NCI-H510A treated with DMSO at 0.1 percent for 48 hours (cell line): ENCODE measurements around the gene CCL15.
"Not testable (repeated sequence)": the region's sequence is repeated elsewhere in the genome, so short reads cannot be mapped to it uniquely, and the experiment has no call there.

Experiments used
- DNase-seq: peaks from one replicate; lab custom pipeline; 2025; lab: John Stamatoyannopoulos, UW

Gene CCL15, protein sequence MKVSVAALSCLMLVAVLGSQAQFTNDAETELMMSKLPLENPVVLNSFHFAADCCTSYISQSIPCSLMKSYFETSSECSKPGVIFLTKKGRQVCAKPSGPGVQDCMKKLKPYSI

DNA sequence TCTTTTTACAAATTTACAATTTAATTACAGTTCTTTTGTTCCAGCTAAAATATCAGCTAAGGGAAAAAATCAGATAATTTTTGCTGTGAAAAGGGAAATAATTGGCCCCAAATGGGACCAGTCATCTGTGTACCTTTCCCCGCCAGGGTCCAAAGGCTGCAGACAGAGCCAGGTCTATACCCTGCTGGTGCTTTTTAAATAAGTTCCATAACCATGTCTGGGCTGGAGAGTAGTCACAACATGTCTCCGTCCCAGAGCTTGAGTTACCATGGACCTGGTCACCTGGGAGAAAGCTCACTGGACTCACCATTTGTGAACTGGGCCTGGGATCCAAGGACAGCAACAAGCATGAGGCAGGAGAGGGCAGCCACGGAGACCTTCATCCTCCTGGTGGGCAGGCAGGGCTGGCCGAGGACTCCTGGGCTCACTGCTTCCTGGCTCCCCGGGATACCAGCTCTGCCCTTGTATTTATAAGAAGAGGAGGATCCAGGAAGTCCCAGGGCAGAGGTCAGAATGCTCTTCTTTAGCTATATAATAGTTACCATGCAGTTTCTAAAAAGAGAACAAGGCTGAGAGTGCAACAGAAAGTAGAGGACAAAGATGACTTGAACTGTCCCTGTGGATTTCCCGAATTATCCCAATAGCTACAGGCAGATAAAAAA is at the start of gene CCL15:
Gene CCL15 (minus strand): TSS at position 444 of the 662 bp plus-strand sequence. CDS start 61 bp downstream, at position 383.
- DNase-seq = no peak

DNA sequence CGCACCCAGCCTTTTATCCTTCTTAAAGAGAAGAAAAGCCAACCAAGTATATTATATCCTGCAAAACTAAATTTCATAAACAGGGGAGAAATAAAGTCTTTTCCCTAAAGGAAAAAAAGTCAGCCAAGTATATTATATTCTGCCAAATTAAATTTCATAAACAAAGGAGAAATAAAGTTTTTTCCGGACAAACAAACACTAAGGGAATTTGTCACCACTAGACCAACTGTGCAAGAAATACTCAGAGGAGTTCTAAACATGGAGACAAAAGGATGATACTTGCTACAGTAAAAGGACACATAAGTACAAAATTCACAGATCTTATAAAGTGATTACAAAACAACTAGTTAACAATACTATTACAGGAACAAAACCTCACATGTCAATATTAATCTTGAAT is 48.3 kb upstream of the CCL15 start:
- no peak for DNase-seq

DNA sequence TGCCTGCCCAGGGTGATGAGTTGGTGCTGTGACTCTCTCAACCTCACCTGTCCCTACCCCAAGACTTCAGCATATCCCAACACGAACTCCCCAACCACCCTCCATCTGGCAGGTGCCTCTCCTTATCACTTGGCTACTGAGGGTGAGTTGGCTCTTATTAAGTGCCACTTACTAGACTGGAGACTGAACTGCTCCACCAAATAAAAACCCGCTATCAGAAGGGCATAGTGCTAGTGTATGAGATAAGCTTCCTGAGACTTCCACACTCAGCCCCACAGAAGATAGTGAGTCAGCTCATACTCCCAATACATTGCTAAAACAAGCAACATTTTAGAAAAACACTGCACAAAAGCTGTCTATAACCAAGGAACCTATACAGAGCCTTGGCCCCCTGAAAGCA is 46.7 kb upstream of the CCL15 start:
- DNase-seq = no peak

DNA sequence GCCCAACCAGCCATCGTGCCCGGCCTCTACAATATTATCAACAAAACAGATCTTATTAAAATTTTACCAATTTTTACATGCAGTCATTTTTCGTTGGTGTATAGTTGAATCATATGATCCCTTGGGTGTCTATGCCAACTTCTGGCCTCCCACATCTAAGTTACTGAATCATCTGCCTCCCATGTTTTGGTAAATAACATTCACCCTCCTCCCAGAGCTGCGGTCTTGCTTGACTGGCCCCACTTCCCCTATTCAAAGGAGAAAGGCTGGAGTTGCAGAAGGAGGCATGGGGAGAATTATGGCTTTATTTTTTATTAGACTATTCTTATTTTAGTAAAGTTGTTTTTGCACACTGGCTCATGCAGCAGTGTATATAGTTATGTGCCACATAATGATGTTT is 34.9 kb upstream of the CCL15 start:
- DNase-seq = no peak

DNA sequence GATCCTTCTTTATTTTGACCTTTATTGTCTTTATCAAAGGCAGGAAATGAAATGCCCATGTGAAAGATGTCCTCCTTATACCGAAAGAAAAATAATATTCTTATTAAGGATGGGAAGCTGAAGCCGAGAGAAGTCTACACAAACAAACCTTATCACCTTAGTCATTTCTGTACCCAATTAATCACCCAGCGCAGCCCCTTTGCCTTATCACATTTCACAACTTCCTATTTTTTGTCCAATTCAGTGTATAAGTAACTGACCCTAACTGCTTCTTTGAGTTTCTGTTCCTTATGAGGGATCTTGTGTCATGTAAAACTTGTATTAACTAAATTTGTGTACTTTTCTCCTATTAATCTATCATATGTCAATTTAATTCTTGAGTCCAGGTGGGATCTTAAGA is 32.8 kb upstream of the CCL15 start:
- no peak for DNase-seq

DNA sequence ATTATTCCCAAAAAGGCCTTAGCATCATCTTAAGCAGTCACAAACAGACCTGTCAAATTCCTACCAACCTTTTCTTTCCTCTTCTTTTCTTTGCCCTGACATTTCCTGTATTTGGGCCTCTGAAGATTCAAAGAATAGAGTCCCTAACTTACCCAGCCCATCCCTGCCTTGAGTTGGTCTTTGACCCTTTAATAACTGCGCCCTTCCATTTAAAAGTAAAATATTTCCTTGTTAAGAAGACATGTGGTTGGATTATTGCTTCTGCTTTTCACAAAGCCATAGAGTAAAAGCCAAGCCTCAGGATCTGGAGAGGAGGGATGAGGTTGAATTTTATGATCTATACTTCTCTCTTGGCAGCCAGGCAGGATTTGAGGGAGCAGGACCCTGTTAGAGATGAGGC is 29.6 kb upstream of the CCL15 start:
- DNase-seq = no peak

DNA sequence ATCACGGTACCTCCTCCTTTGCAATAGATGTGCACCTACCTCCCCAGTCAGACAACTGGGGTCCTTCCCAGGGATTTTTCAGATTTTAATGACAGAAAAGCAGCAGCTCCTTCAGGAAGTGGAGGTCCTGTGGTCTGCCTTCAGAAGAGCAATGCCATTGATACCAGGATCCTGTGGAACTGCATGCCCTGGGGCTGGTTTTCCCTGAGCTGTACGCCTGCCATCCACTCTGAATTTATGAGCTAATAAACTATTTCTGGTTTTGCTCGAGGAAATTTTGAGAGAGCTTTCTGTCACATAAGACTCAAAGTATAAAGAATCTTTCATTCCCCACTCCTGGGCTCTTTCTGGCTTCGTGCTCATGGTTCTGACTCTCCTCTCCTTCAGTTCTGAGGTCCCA is 26.4 kb upstream of the CCL15 start:
- DNase-seq = no peak

DNA sequence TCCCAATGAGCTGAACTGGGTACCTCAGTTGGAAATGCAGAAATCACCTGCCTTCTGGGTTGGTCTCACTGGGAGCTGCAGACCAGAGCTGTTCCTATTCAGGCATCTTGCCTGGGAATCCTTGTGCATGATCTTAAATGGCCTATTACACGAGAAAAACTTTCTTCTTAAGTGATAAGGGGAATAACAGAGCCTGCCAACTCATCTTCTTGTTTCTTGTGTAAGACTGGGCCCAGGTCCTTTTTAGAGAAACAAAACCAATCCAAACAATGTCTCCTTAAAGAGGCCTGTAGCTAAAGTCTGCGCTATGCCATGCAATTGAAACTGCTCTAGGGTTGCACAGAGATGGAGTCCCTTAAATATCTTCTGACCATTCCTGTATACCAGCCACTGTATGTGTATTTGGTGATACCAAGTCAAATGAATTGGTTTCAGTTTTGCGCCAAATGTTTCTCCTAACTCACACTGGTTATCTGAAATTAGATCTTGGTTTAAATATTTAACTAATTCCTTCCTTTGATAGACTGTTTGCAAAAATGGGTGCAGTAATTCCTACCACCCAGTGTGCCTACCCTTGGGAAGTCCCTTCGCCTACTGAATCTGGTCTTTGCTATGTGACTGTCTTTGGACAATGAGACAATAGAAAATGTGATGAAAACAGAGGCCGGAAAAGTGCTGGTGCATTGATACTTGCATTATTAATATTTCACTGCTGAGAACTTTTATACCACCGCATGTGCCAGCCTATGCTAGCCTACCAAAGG is 22.9 kb upstream of the CCL15 start:
- no peak for DNase-seq

DNA sequence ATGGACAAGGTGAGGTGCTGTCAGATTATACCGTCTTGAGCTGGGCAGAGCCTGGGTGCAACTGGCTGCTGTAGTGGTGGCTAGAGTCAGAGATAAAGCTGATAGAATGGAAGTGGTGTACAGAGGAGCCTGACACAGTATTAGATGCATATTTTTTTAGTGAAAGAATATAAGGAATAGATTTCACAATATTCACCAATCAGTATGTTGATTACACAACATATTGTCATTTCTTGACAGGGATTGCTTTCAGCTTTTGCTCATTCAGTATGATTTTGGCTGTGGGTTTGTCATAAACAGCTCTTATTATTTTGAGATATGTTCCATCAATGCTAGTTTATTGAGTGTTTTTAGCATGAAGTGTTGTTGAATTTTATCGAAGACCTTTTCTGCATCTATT is 18.1 kb upstream of the CCL15 start:
- no peak for DNase-seq

DNA sequence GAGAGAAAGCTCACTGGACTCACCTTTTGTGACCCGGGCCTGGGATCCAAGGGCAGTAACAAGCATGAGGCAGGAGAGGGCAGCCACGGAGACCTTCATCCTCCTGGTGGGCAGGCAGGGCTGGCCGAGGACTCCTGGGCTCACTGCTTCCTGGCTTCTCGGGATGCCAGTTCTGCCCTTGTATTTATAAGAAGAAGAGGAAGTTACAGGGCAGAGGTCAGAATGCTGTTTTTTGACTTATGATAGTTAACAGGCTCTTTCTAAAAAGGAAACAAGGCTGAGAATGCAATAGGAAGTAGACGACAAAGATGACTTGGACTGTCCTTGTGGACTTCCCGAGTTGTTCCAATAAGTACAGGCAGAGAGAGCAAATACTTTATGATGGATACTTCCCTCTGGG is 16.4 kb upstream of the CCL15 start, which contains the start of gene CCL23:
Gene CCL23 (minus strand): TSS at position 174 of the 400 bp plus-strand sequence. CDS start 75 bp downstream, at position 99.
- no peak for DNase-seq

DNA sequence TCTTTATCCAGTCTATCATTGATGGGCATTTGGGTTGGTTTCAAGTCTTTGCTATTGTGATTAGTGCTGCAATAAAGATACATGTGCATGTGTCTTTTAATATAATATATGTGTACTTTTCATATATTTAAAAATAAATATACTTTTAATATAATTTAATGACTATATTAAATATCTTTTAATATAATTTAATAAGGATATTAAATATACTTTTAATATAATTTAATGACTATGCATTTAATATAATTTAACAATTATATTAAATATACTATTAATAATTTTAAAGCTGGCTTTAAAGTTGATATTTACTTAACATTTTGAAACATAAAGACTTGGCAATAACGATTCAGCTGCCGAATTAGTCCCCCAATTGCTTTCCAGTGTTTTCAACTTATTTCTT is 15.2 kb upstream of the CCL15 start:
- DNase-seq = no peak

DNA sequence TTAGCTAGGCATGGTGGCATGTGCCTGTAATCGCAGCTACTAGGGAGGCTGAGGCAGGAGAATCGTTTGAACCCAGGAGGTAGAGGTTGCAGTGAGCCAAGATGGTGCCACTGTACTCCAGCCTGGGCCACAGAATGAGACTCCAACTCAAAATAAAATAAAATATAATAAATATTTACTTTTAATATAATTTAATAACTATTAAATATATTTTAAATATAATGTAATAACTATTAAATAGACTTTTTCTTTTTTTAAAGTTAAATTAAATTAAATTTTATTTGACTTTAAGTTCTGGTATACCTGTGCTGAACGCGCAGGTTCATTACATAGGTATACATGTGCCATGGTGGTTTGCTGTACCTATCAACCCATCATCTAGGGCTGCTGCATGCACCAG is 14.5 kb upstream of the CCL15 start:
- not testable (repeated sequence) for DNase-seq

DNA sequence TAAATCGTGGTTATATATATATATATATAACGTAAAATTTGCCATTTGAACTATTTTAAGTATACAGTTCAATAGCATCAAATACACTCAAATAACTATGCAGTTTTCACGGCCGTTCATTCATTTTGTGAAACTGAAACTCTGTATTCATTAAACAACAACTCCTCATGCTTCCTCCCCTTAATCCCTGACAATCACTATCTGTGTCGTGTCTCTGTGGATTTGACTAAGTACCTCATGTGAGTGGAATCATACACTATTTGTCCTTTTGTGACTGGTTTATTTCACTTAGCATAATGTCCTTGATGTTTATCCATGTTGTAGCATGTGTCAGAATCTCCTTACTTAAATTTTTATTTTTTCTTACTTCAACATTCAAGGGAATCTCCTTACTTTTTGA is 13.6 kb upstream of the CCL15 start:
- no peak for DNase-seq

DNA sequence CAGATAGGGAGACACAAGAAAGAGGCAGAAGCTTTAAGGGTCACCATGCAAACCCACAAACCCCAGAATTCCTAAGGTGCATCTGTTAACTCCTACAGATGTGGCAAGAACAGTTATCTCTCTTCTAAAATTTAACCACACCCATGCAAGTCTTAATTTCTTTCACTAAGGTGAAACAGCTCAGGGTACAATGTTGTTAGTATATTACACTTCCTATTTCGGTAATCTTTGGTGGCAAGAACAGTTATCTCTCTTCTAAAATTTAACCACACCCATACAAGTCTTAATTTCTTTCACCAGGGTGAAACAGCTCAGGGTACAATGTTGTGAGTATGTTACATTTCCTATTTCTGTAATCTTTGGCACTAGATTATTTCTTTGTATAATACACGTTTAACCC is 9.8 kb upstream of the CCL15 start:
- no peak for DNase-seq

DNA sequence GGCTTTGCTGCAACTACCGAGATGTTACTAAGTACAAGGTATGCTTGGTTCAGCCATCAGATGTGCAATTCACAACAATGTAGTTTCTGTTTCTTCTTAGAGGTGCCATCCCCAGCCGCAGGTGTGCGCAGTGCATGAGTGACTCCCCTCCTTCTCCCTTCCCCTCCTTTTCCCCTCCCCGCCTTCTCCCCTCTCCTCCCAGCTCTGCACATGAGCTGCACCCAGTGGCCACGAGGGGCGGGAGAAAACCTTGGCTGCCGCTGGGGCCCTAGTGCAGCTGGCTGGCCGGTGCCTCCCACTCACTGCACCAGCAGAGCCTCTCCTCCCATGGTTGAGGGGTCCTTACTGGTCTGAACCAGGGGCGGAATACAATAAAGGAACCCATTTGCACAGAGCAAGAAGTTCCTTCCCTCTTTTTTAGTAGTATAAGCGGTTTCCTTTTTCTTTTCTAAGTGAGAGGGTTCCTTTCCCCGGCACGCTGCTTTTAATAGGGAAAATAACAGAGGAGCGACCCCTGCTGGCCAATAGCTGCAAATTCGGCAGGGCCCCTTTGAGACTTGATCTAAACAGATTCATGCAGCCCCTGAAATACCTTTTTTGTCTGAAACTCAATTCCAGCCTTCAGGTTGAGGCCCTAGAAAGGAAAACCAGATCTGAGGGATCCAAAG is 7.8 kb upstream of the CCL15 start:
- no peak for DNase-seq

DNA sequence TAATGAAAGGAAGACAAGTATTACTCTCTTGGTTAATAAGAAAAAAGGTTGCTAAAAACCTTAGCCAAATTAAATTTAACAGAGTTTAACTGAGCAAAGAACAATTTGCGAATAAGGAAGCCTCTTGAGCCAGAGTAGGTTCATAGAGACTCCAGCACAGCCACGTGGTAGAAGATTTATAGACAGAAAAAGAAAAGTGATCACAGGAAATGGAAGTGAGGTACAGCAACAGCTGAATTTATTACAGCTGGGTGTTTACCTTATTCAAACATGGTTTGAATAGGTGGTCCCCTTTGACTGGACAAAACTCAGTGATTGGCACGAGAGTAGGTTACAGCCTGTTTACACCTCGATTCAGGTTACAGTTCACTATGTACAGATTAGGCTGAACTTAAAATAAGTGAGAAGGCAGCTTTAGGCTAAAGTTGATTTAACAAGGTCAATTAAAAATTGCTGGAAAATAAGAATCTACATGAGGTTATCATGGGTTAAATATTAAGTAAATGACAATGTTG is 3.3 kb upstream of the CCL15 start:
- no peak for DNase-seq

DNA sequence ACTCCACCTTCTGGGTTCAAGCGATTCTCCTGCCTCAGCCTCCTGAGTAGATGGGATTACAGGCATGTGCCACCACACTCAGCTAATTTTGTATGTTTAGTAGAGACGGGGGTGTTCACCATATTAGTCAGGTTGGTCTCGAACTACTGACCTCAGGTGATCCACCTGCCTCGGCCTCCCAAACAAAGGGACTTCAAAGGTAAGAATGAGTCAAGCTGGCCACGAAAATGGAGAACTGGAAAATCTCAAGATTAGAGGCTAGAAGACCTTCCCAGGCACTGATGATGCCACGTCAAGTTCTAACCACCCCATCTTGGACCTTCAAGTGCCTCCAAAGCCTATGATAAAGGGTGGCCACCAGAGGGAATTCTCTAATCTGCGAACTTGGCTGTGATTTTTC is 1.3 kb upstream of the CCL15 start:
- no peak for DNase-seq

DNA sequence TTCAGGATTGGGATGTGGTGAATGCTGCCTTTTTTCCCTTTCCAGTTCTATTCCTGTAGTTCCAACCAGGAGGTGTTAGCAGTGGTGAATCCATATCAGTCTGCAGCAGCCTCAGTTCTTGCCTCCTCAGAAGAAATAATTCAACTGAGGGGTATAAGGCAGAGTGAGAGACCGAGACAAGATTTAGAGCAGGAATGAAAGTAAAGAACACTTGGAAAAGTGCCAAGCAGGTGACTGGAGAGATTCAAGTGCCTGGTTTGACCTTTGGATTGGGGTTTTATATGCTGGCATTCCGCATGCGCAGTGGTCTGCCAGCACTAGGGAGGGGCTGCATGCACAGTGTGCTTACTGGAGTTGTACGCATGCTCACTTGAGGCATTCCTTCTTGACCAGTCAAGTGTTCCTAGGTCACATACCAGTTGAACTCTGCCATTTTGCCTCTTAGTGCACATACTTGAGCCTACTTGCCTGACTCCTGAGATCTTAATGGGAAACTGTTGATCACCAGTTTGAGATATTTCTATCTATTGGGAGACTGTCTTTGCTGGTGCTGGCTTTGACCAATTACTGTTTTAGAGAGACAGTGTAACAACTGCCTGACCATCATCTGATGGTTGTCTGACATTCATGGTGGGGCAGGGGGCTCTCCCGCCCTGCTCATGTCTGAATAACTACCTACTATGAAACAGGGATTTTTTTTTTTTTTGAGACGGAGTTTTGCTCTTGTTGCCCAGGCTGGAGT is 680 bp upstream of the CCL15 start:
- DNase-seq = no peak

DNA sequence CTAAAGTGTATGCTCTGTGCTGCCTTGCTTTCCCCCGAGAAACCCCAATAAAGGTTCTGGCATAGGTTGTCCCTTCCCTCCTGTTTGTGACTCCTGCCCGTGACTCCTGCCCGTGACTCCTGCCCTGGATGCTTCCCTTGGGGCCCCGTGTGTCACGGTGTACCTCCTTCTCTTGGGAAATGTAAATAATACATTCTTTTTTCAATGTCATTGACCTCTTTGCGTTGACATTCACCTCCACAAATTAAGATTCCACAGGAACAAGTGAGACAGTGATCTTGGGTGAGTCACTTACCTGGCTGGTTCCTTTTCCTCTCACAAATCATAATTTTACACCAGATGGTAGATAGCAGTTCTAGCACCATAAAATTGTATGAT is 632 bp downstream of the CCL15 start:
- DNase-seq = no peak

DNA sequence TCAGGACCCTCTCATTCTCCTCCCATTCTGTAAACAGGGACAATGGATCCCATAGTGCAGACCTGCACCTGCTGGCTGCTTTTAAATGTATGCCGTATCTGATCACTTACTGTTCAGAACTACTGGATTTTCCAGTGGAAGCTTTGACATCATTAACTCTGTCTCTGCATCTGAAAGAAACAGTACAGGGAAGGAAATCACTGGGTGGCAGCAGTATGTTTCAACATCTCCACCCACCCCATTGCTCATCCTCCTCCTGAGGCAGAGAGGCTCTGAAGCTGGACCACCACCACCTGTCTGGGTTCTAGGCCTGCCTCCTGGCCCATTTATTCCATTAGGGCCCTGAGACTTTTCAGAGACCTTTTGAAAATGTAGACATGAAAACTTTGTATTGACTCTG is 2.6 kb downstream of the CCL15 start:
- DNase-seq = no peak

DNA sequence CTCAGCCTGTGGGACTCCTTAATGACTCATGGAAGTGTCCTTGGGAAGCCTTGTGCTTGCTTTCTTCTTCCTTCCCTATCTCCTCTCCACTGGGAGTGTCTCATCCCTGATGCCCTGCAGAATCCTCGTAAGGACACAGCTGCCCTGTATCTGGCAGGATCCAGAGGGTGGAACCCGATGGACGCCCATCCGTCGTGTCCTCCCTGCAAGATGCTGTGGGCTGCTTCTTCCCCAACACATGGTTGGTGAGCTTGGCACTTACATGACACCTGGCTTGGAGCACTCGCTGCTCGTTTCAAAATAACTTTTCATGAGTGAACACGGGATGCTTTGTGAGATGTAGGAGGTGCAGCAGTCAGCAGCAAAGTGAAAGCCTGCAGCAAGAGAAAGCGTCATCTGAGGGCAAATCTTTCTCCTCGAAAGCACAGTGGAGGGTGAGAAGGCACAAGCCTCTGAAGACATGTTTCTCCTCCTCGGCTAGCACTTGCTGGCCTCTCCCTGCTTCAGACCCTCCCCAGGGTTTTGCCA is 3.3 kb downstream of the CCL15 start:
- DNase-seq = no peak

DNA sequence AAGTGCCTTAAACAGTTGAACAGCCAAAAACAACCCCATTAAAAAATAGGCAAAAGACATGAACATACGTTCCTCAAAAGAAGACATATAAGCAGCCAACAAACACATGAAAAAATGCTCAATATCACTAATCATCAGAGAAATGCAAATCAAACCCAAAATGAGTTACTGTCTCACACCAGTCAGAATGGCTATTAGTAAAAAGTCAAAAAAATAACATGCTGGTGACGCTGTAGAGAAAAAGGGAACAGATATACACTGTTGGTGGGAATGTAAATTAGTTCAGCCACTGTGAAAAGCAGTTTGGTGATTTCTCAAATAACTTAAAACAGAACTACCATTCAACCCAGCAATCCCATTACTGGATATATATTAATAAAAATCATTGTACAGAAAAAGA is 6.0 kb downstream of the CCL15 start:
- not testable (repeated sequence) for DNase-seq
